GM10266 (cell line): Measurements from ENCODE around the gene CCDC93.

Source experiments
- DNase-seq: peaks from one replicate; pipeline ENCODE4 v3.0.0; 2012; ENCODE audit errors: extremely low spot score
- TF ChIP-seq, protein P1 (sequence below): IDR thresholded peaks from 2 replicates; pipeline ENCODE4 v1.5.1; 2012; ENCODE audit warnings: mild to moderate bottlenecking, low read depth; ENCODE audit not compliant: control insufficient read depth, insufficient read depth; ENCODE audit errors: missing control alignments

Gene CCDC93

DNA sequence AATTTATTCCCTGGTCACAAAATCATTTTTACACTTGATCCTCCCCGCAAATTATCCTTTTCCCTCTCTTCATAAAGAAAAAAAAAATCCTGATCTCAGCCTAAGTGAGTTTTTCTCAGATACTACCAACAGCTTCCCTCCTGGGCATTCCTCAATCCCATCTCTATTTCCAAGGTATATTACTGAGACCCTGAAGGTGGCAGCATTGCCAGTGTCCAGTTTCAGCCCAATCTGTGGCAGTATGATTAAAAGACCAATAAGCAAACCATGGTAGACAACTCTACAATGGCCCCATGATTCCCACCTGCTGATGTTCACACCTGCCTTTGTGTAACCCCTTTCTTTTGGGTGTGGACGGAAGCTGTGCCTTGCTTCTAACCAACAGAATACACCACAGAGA, 45.1 kb downstream of the CCDC93 start:
- TF ChIP-seq, protein P1, sequence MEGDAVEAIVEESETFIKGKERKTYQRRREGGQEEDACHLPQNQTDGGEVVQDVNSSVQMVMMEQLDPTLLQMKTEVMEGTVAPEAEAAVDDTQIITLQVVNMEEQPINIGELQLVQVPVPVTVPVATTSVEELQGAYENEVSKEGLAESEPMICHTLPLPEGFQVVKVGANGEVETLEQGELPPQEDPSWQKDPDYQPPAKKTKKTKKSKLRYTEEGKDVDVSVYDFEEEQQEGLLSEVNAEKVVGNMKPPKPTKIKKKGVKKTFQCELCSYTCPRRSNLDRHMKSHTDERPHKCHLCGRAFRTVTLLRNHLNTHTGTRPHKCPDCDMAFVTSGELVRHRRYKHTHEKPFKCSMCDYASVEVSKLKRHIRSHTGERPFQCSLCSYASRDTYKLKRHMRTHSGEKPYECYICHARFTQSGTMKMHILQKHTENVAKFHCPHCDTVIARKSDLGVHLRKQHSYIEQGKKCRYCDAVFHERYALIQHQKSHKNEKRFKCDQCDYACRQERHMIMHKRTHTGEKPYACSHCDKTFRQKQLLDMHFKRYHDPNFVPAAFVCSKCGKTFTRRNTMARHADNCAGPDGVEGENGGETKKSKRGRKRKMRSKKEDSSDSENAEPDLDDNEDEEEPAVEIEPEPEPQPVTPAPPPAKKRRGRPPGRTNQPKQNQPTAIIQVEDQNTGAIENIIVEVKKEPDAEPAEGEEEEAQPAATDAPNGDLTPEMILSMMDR: no peak
- DNase-seq: no peak

DNA sequence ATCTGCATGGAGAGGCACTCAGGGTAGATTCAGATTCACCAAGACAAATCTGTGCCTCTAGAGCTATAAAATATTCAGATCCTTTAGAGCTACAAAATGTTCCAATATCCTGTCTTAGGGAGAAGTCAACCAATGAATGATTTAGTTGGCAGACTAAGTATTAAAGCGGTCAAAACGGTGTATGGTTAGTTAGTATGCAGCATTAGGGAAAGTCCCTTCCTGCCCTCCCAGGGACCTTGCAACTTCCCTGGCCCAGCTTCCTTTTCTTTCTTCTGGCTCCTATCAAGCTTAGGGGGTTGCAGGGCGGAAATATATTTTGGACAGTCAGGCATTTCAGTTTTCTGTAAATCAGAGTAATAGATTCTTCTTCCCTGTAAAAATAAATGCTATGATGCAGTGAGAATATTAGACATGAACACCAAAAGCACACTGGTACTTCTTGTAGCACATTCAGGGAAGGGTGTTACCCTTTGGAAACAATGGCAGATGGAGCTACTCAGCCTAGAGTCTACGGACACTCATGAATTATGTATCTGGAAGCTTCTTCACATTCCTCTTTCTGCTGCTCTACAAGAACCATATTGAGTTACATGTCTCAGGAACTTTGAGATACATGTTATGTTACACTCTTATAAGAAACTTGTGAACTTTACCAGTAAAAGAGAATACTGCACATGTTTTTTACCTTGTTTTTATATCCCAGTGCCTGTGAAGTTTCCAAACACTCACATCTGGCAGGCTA, 45.7 kb downstream of the CCDC93 start:
- no peak for DNase-seq
- TF ChIP-seq, protein P1: no peak

DNA sequence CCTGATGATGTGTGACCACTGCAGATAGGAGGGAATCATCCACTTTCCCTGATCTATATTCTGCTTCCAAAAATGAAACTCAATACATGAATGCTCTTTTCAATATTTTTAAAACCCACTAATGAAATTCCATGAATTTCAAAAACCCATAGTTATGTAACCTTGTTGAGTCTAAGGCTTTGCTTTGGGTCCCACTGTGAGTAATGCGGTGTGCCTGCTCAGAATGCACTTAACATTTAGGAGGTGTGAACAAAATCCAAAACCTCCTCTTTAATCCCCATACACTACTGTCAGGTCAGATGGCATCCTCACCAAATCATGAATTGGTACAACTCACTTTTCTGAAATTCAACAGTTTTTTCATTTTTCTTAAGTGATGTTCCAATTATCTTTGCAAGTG, 50.4 kb downstream of the CCDC93 start:
- DNase-seq: no peak

DNA sequence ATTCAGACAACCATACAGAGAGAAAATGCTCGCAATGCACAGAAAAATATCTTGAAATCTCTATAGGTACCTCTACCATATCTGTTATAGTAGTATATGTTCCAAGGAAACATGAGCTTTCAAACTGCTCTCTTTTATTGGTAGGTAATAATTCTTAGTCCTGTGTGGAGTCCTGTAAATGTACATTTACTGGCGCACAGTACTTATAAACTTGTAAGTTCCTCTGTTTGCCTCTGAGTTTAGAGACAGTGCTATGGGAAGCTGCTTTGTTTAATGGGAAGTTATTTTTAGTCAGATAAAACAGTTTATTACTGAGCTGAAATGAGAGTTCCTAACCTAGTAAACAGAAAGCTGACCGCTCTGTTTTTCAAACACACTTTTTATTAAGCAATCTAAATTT, 52.7 kb downstream of the CCDC93 start:
- DNase-seq: no peak
- TF ChIP-seq, protein P1: no peak

More for the DNA sequence above, 50.4 kb downstream of the CCDC93 start:
- TF ChIP-seq, protein P1: no peak

DNA sequence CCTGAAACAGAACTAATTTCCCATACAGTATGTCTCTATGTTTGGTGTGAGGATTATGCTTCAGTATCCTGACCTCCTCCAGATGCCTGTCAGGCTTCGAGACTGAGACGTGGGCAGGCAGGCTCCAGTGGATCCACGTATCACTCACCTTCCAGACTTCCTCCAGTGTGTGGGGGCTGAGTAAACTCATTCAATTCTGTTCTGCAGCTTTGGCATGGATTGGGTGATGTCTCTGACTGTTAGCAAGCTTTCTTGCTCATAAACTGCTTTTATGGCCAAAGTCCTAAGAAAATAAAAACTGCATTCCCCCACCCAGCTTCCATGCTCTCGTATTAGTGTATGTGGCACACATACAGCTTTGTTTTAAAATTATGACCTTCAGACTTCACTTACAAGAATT, 53.6 kb downstream of the CCDC93 start:
- no peak for DNase-seq
- TF ChIP-seq, protein P1: no peak

DNA sequence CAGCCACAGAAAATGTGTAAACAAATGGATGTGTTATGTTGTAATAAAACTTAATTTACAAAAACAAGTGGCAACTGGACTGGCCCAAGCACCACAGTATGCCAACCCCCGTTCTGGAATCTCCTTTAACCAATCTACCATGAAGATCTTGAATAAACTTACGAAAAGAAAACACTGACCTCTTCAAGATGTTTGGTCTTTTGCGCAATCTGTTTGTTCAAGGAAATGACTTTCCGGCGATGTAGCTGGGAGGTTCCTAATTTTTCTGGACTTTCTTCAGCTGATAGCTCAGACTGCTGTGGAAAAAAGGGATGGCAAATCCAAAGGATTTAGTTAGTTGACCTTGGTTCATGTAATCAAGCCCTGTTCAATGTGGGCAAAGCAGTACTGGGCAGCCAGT, 55.7 kb downstream of the CCDC93 start:
- TF ChIP-seq, protein P1: no peak
- no peak for DNase-seq

DNA sequence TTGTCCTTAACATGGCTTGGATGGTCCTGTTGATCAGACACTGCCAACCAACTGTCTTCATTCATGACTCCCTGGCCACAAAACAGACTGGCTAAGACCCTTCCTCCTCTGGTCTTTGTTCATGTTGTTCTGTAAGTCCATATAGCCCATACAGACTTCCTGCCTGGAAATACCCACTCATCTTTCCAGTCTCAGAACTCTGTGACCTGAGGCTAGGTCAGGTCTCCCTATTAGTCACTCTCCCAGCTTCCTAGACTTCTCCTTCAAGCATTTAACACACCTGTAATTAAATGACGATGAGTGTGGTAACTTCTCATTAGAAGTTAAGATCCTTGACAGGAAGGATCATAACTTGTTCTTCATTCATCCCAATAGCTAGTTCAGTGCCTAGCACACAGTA, 56.3 kb downstream of the CCDC93 start:
- TF ChIP-seq, protein P1: no peak
- no peak for DNase-seq
